RCC 7860 (cell line): ENCODE results near the gene PLA2G4A.

Experiments used
- DNase-seq: peaks from one replicate; pipeline ENCODE4 v3.0.0-alpha.2; 2015; ENCODE audit warnings: low spot score
- FAIRE-seq: peaks from 2 replicates; lab custom pipeline; 2012; peaks lifted over from hg19 to GRCh38; lab: Jason Lieb, UNC

Gene PLA2G4A

GRCh38 chr1:186828611-186829454, at the start of gene PLA2G4A:
Gene PLA2G4A, plus strand, starts transcription at chr1:186828949. Its CDS starts 25,406 bp downstream, at chr1:186854355.
- DNase-seq = no peak
- FAIRE-seq = no peak

- FAIRE-seq = no peak
- no peak for DNase-seq
These were observed 48.7 kb upstream of the PLA2G4A start for GRCh38 chr1:186780076-186780475.

- no peak for DNase-seq
- FAIRE-seq = no peak
These were observed 47.0 kb upstream of the PLA2G4A start for GRCh38 chr1:186781730-186782129.

- no peak for FAIRE-seq
These were observed 46.0 kb upstream of the PLA2G4A start for GRCh38 chr1:186782791-186783190.

GRCh38 chr1:186783193-186783592, 45.6 kb upstream of the PLA2G4A start:
- FAIRE-seq (no peak), DNase-seq (no peak)

More at GRCh38 chr1:186782791-186783190, 46.0 kb upstream of the PLA2G4A start:
- no peak for DNase-seq

- FAIRE-seq (no peak), DNase-seq (no peak)
These were observed 43.2 kb upstream of the PLA2G4A start for GRCh38 chr1:186785503-186785902.

- no peak for DNase-seq
- FAIRE-seq = no peak
These were observed 38.6 kb upstream of the PLA2G4A start for GRCh38 chr1:186790101-186790500.

GRCh38 chr1:186792870-186793581, 35.7 kb upstream of the PLA2G4A start:
- DNase-seq (peak; percentile 63), FAIRE-seq (peak; percentile 40)

GRCh38 chr1:186793582-186793927, 35.2 kb upstream of the PLA2G4A start:
- FAIRE-seq = no peak

GRCh38 chr1:186798960-186799688, 29.6 kb upstream of the PLA2G4A start:
- FAIRE-seq (no peak), DNase-seq (no peak)

More at GRCh38 chr1:186793582-186793927, 35.2 kb upstream of the PLA2G4A start:
- no peak for DNase-seq

GRCh38 chr1:186799689-186800054, 29.1 kb upstream of the PLA2G4A start:
- DNase-seq = no peak
- no peak for FAIRE-seq

GRCh38 chr1:186802388-186802787, 26.4 kb upstream of the PLA2G4A start:
- FAIRE-seq (no peak), DNase-seq (no peak)

GRCh38 chr1:186804679-186805078, 24.1 kb upstream of the PLA2G4A start:
- DNase-seq = no peak
- FAIRE-seq = no peak

- no peak for DNase-seq
- no peak for FAIRE-seq
These were observed 22.3 kb upstream of the PLA2G4A start for GRCh38 chr1:186806477-186806876.

GRCh38 chr1:186807163-186807562, 21.6 kb upstream of the PLA2G4A start:
- FAIRE-seq (no peak), DNase-seq (no peak)

GRCh38 chr1:186811892-186812291, 16.9 kb upstream of the PLA2G4A start:
- DNase-seq = no peak
- no peak for FAIRE-seq

GRCh38 chr1:186812570-186812969, 16.2 kb upstream of the PLA2G4A start:
- DNase-seq (no peak), FAIRE-seq (no peak)

- DNase-seq (no peak), FAIRE-seq (no peak)
These were observed 15.3 kb upstream of the PLA2G4A start for GRCh38 chr1:186813420-186813819.

GRCh38 chr1:186819126-186819525, 9.6 kb upstream of the PLA2G4A start:
- DNase-seq = no peak

GRCh38 chr1:186819563-186819962, 9.2 kb upstream of the PLA2G4A start:
- DNase-seq (no peak), FAIRE-seq (no peak)

More at GRCh38 chr1:186819126-186819525, 9.6 kb upstream of the PLA2G4A start:
- FAIRE-seq = peak; percentile 21
